ENCODE data around the gene SUPT20H.

SUPT20H gene

DNA sequence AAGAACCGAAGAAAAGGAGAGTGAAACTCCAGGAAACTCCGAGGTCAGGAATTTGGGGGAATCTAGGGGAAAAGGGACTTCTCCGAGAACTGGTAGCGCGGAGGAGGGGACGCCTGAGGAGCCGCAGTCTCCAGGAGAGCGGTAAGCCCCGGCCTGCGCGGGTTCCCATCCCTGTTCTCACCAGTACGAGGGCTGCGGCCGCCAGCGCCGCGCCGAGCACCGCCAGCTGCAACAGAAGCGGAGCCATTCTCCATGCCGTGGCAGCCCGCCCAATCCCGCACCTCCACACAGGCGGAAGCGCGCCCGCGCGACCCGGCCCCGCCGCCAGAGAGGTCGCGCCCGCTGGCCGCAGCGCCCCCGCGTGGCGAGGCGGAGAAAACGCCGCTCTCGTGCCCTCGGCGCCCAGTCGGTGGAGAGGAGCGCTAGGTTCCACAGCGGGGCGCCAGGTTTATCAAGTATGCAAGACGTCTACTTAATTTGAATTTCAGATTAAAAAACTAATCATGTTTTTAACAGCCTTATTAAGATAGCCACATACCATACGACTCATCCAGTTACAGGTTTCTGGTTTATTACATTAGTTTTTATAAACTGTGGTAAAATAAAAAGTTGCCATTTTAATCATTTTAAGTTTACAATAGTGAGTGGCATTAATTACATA, 60.3 kb downstream of the SUPT20H start, which contains the start of gene ALG5:
ALG5 (minus strand) TSS at position 287 of the 661 bp plus-strand sequence; CDS start at position 247, 40 bp downstream.
- peak; percentile 95 for DNase-seq (ENCODE audit: low read depth)

GRCh38 chr13:36998624-36999041, 60.9 kb downstream of the SUPT20H start:
- DNase-seq (ENCODE audit: low read depth): peak; percentile 9

DNA sequence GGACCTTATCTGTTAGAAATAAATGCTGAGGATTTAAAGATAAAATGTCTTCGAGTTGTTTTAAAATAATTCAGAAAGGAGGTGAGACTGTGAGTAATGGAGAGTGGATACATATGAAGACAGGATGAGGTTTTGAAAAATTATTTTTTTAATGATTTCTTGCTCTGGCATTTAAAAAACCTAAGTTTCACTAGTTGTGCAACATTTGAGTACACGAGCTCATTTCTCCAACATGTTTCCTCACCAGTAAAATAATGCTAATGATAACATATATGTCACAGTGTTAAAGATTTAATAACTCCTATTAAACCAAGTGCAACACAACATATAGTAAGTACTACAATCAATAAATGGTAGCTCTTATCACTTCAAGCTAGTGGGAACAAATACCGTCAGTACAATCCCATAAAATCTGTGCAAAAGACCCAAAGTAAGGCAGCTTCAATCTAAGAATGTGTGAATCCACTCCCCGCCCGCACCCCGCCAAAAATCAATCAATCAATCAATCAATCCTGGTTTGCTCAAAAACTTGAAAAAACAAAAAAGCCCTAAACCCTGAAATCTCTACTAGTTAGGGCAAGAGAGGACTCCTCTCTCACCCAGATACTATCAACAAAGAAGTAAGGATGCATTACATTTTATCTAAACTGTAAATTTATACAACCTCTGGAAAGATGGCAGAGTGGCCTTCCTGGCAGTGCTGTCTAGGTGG, 61.6 kb downstream of the SUPT20H start:
- DNase-seq (ENCODE audit: low read depth): no peak

- no peak for DNase-seq (ENCODE audit: low read depth)
These were observed 67.1 kb downstream of the SUPT20H start for GRCh38 chr13:36992362-36992761.

DNA sequence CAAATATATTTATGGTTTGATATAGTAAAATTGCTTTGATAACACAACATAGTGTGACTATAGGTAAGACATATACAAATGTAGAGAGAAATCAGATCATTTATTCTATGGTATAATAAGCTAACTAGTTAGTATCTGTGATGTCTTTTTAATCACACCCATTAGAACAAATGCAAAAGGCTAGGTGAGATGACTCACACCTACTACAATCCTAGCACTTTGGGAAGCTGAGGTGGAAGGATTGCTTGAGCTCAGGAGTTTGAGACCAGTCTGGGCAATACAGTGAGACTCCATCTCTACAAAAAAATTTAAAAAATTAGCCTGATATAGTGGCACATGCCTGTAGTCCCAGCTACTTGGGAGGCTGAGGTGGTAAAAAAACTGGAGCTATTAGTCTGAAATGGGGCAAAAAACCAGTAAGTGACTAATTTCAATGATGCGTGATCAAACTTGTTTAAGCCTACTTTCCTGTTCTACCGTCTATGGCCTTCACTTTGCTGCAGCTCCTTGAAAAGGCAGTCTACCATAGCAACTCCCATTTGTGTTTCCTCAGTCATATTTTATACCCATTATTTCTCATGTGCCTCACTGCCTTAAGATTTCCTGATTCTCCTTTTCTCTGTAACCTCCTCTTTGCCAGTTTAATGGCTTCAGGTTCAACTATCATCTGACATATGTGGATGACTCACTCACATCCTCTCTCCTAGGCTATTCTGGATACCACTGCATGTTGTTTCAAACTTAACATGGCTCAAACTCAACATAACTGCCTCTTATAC, 72.8 kb downstream of the SUPT20H start:
- DNase-seq (ENCODE audit: low read depth): no peak

DNA sequence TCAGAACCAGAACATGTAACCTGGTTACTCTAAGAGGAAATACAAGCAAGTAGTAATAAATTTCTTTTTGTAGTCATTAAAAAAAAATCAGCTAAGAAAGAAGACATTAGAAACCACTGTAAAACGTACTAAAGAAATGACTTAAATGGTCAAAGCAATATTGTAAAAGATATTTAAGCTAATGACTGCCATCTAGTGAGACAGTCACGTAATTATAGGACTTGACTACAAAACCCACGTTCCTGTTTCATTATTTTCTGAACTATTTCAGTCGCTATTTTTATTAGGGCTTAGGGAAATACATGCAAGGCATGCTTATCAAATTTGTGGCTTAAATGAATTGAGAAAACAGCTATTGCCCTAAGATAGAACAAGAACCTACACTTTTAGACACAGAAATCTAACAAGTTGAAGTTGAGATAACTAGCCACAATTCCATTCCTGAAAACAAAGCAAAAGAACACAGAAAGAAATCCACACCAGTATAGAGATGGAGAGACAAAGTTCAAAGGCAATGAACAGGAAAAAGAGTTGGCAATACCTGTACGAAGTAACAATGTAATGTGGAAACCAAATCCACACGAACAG, 78.2 kb downstream of the SUPT20H start:
- no peak for DNase-seq (ENCODE audit: low read depth)

GRCh38 chr13:36979361-36980050, 80.0 kb downstream of the SUPT20H start:
- no peak for DNase-seq (ENCODE audit: low read depth)

DNA sequence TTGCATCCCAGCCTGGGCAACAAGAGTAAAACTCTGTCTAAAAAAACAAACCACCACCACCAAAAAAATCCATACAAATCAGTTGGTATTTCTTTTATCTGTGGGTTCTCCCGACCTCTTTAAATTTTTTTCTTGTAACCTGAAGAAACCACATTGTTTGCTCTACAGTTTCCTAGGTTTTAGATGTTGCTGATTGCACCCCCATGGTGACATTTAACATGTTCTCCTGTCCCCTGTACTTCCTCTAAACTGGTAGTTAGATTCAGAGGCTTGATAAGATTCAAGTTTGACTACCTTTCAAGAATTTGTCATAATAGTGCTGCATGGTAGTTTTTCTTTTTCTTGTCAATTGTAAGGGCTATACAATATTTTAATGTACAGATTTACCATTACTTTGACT, 84.3 kb downstream of the SUPT20H start:
- DNase-seq (ENCODE audit: low read depth): no peak

DNA sequence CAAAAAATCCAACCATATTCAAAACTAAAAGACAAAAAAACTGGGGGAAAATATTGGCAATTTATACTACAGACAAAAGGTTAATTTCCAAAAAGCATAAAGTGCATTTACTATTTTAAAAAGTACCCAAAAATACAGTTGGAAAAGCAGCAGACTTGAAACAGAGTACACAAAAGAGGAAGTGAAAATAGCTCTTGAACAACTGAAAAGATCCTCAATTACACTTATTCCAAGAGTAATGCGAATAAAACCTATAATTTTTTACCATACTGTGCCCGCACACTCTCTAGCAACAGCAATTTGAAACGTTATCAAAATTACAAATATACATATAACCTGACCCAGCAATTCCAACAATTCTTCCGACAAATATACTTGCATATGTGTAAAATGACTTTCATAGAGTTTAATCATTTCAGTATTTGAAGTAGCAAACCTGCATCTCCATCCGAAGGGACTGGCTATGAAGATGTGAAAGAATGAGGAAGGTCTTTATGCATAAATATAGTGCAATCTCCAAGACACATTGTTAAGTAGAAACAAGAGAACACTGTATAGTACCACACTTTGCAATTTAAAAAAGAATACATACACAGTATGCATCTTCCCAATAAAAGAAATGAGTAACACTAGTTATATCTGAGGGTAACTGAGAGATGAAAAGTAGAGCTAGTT, 85.7 kb downstream of the SUPT20H start:
- DNase-seq (ENCODE audit: low read depth): no peak

DNA sequence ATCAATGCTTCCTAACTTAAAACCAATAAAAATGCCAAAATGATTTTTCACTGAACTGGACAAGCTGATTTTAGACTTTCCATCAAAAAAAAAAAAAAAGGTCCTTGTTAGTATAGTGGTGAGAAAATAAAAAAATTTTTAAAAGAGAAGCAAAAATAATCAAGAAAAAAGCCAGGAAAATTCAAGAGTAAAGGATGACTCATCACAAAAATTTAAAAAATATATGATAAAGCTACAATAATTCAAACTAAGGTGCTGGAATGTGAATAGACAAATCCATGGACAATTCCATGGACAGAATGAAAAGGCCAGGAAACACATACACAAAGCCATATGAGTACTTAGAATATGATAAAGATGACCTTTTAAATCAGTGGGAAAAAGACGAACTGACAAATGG, 86.5 kb downstream of the SUPT20H start:
- DNase-seq (ENCODE audit: low read depth): no peak

GRCh38 chr13:36966404-36966803, 93.1 kb downstream of the SUPT20H start:
- no peak for DNase-seq (ENCODE audit: low read depth)

- no peak for DNase-seq (ENCODE audit: low read depth)
These were observed 93.7 kb downstream of the SUPT20H start for GRCh38 chr13:36965767-36966166.

- no peak for DNase-seq (ENCODE audit: low read depth)
These were observed 99.9 kb downstream of the SUPT20H start for GRCh38 chr13:36959456-36960116.

All from activated T-helper 1 cell treated with Interleukin-2 at 50 U/mL for 16 hours (primary cell).